CD4-positive, alpha-beta T cell treated with Interleukin-12 subunit alpha and Interleukin-12 subunit beta, for 1 hour (primary cell): ENCODE measurements around the gene CCDC122.
A peak's percentile ranks its signal among the peaks of the same experiment; 100 is the strongest.

Source experiments
- DNase-seq: peaks from one replicate; pipeline ENCODE4 v3.0.0-alpha.2; 2020

The CCDC122 gene

GRCh38 chr13:43878892-43879754, at the start of gene CCDC122:
TSS of gene CCDC122 (minus strand) at chr13:43879740. CDS start at chr13:43869376, 10,364 bp downstream.
- DNase-seq = peak; percentile 80

GRCh38 chr13:43924549-43925245, 45.2 kb upstream of the CCDC122 start:
- no peak for DNase-seq

GRCh38 chr13:43920965-43921674, 41.6 kb upstream of the CCDC122 start:
- DNase-seq = no peak

- DNase-seq = no peak
These were observed 39.1 kb upstream of the CCDC122 start for GRCh38 chr13:43918636-43919035.

GRCh38 chr13:43916828-43917227, 37.3 kb upstream of the CCDC122 start:
- DNase-seq = no peak

- DNase-seq = no peak
These were observed 35.9 kb upstream of the CCDC122 start for GRCh38 chr13:43915451-43915850.

- DNase-seq = no peak
These were observed 32.3 kb upstream of the CCDC122 start for GRCh38 chr13:43911871-43912270.

GRCh38 chr13:43911278-43911677, 31.7 kb upstream of the CCDC122 start:
- DNase-seq = no peak

GRCh38 chr13:43910856-43911255, 31.3 kb upstream of the CCDC122 start:
- DNase-seq = no peak

- peak; percentile 44 for DNase-seq
These were observed 28.9 kb upstream of the CCDC122 start for GRCh38 chr13:43908156-43909126.

GRCh38 chr13:43905435-43906031, 26.0 kb upstream of the CCDC122 start:
- peak; percentile 68 for DNase-seq

GRCh38 chr13:43895940-43896339, 16.4 kb upstream of the CCDC122 start:
- no peak for DNase-seq

- no peak for DNase-seq
These were observed 14.9 kb upstream of the CCDC122 start for GRCh38 chr13:43894438-43894837.

GRCh38 chr13:43884222-43884621, 4.7 kb upstream of the CCDC122 start:
- DNase-seq = no peak

- DNase-seq = no peak
These were observed 4.1 kb upstream of the CCDC122 start for GRCh38 chr13:43883631-43884030.

- no peak for DNase-seq
These were observed 2.0 kb upstream of the CCDC122 start for GRCh38 chr13:43881580-43881979.

- no peak for DNase-seq
These were observed 1.4 kb upstream of the CCDC122 start for GRCh38 chr13:43880926-43881325.

GRCh38 chr13:43880214-43880855, 795 bp upstream of the CCDC122 start:
- DNase-seq = no peak

- DNase-seq = peak; percentile 50
These were observed 228 bp upstream of the CCDC122 start, which contains the start of gene LACC1 for GRCh38 chr13:43879755-43880181. TSS of gene LACC1 (plus strand) at chr13:43879904. CDS start at chr13:43880986, 1,082 bp downstream.

- DNase-seq = no peak
These were observed 1.8 kb downstream of the CCDC122 start for GRCh38 chr13:43877766-43878165.

- no peak for DNase-seq
These were observed 2.2 kb downstream of the CCDC122 start for GRCh38 chr13:43877326-43877725.
